K562 (cell line): ENCODE results near the gene EIF4E1B. TPM values are rescaled to one million over a fixed set of nuclear protein-coding genes. Genes with fewer than 3 reads are reported as not detected.

Experiments used
- ATAC-seq: fragments of 200-7000 bp; cut with Tn5 transposase; 3 replicates; pipeline ENCODE4 v1.9.1; 2020; ENCODE audit warnings: moderate library complexity
- BruUV-seq: library from RNA; stranded (reverse); fragments of 400-500 nt; replicated peaks from 2 replicates; lab custom pipeline; 2021; lab: Mats Ljungman, UMichigan
- CTCF ChIA-PET: fragments of 300-600 bp; formaldehyde crosslinking; extraction: SDS; loops from one replicate; lab custom pipeline; 2021; ENCODE audit warnings: low intra/inter-chr PET ratio; lab: Yijun Ruan, JAX
- POLR2A ChIA-PET: fragments of 300-600, 350-650 bp; sonication (Branson Sonifier 250); formaldehyde crosslinking; extraction: SDS; loops from one replicate; lab custom pipeline; 2021; ENCODE audit warnings: antibody characterized with exemption, inconsistent platforms; lab: Yijun Ruan, JAX
- DNase-seq, 4 experiments: peaks; one replicate each; pipeline versions ENCODE4 v3.0.0 to v3.0.0-alpha.2; 2011 to 2018; ENCODE audit warnings: low spot score in 3 of 4, mixed read lengths in 3 of 4; ENCODE audit errors: extremely low read depth in 1 of 4
- FAIRE-seq: peaks from 2 replicates; lab custom pipeline; 2011; peaks lifted over from hg19 to GRCh38; lab: Jason Lieb, UNC
- H2AFZ ChIP-seq: 2 replicates; pipeline ENCODE4 v1.6.0; 2011; ENCODE audit warnings: low read depth, low read length, control low read depth, inconsistent platforms
- H3K27ac ChIP-seq: fragments of 200-600 bp; 3 replicates; pipeline ENCODE4 v1.8.0; 2011; ENCODE audit warnings: low read depth, mild to moderate bottlenecking, control low read depth, inconsistent platforms, low read length, moderate library complexity, mixed read lengths; ENCODE audit errors: extremely low read depth
- H3K27me3 ChIP-seq, 2 experiments: fragments of 300-600 bp in 1 of 2; 2 replicates in 1 of 2; 3 replicates in 1 of 2; pipeline versions ENCODE4 v1.6.0 to v1.8.0; 2011; ENCODE audit warnings: inconsistent platforms in 2 of 2, low read length in 2 of 2, mild to moderate bottlenecking in 1 of 2, mixed read lengths in 1 of 2, moderate library complexity in 1 of 2; ENCODE audit not compliant: control insufficient read depth in 2 of 2, insufficient read depth in 2 of 2
- H3K36me3 ChIP-seq: fragments of 300-600 bp; 3 replicates; pipeline ENCODE4 v1.8.0; 2011; ENCODE audit warnings: mild to moderate bottlenecking, low read length, inconsistent platforms; ENCODE audit not compliant: control insufficient read depth, insufficient read depth
- H3K4me1 ChIP-seq, 2 experiments: fragments of 200-600 bp in 1 of 2; replicated peaks in 1 of 2; 2 replicates in 1 of 2; 3 replicates in 1 of 2; pipeline versions ENCODE4 v1.5.1 to v1.8.0; 2011; ENCODE audit warnings: inconsistent platforms in 2 of 2, low read length in 2 of 2, mild to moderate bottlenecking in 1 of 2, mixed read lengths in 1 of 2, moderate library complexity in 1 of 2; ENCODE audit not compliant: control insufficient read depth in 2 of 2, insufficient read depth in 2 of 2
- H3K4me2 ChIP-seq: 2 replicates; pipeline ENCODE4 v1.6.1; 2011; ENCODE audit warnings: low read length, control low read depth, inconsistent platforms, mixed read lengths; ENCODE audit not compliant: insufficient read depth
- H3K4me3 ChIP-seq: fragments of 200-600 bp; sonication (generic), shearing (Covaris generic); 2 replicates; pipeline ENCODE4 v1.5.1; 2016; ENCODE audit warnings: control low read depth, inconsistent platforms
- H3K79me2 ChIP-seq: fragments of 200-600 bp; 3 replicates; pipeline ENCODE4 v1.8.0; 2011; ENCODE audit warnings: low read length, inconsistent platforms; ENCODE audit not compliant: control insufficient read depth, insufficient read depth
- H3K9ac ChIP-seq, 2 experiments: 2 replicates each; pipeline versions ENCODE4 v1.6.0 to v1.6.1; 2011; ENCODE audit warnings: low read depth in 2 of 2, low read length in 2 of 2, control low read depth in 1 of 2, inconsistent platforms in 1 of 2, mild to moderate bottlenecking in 1 of 2, mixed read lengths in 1 of 2; ENCODE audit not compliant: insufficient read depth in 1 of 2
- H3K9me1 ChIP-seq: one replicate; pipeline ENCODE4 v1.6.0; 2011; ENCODE audit warnings: inconsistent platforms, mild to moderate bottlenecking, low read length, moderate library complexity; ENCODE audit not compliant: control insufficient read depth, insufficient read depth
- H3K9me3 ChIP-seq: replicated peaks from 2 replicates; pipeline ENCODE4 v1.5.1; 2011; ENCODE audit warnings: low read depth, low read length, inconsistent platforms; ENCODE audit not compliant: control insufficient read depth, insufficient read depth
- H4K20me1 ChIP-seq: replicated peaks from 2 replicates; pipeline ENCODE4 v1.6.1; 2011; ENCODE audit warnings: low read length, inconsistent platforms, mixed read lengths; ENCODE audit not compliant: control insufficient read depth, insufficient read depth
- BACH1 ChIP-seq: fragments of 200-800 bp; sonication (Bioruptor generic); IDR thresholded peaks from 2 replicates; pipeline ENCODE4 v1.6.1; 2016; ENCODE audit warnings: missing genetic modification characterization, missing compliant biosample characterization
- CBX1 ChIP-seq: sonication (generic); IDR thresholded peaks from 2 replicates; pipeline ENCODE4 v1.6.1; 2016; ENCODE audit warnings: antibody characterized with exemption, low read depth, mild to moderate bottlenecking
- CBX8 ChIP-seq: fragments of 200-600 bp; sonication (generic); IDR thresholded peaks from 2 replicates; pipeline ENCODE4 v1.6.1; 2012; ENCODE audit warnings: borderline replicate concordance, mixed run types, low read depth, mild to moderate bottlenecking, moderate library complexity, mixed read lengths, low read length, control low read depth, inconsistent platforms; ENCODE audit not compliant: poor library complexity, severe bottlenecking; ENCODE audit errors: extremely low read depth
- CREM ChIP-seq: IDR thresholded peaks from 2 replicates; pipeline ENCODE4 v1.6.1; 2014; ENCODE audit warnings: antibody characterized with exemption, low read depth
- FIP1L1 ChIP-seq: fragments of 200-400 bp; formaldehyde crosslinking; IDR thresholded peaks from 2 replicates; pipeline ENCODE4 v1.6.1; 2018; ENCODE audit warnings: mild to moderate bottlenecking, low read depth, low read length; ENCODE audit not compliant: poor library complexity, severe bottlenecking
- FOXJ3 ChIP-seq: sonication (generic); formaldehyde crosslinking; IDR thresholded peaks from 2 replicates; pipeline ENCODE4 v1.4.0; 2020; ENCODE audit warnings: mild to moderate bottlenecking, missing genetic modification reagents
- MECOM ChIP-seq: fragments of 250-450 bp; sonication (Bioruptor Pico); IDR thresholded peaks from 2 replicates; pipeline ENCODE4 v1.8.0; 2022; ENCODE audit warnings: inconsistent platforms
- NFIC ChIP-seq: fragments of 450-650 bp; IDR thresholded peaks from 2 replicates; pipeline ENCODE4 v1.6.1; 2017; ENCODE audit warnings: mild to moderate bottlenecking, inconsistent platforms
- PTBP1 ChIP-seq: fragments of 200-400 bp; formaldehyde crosslinking; IDR thresholded peaks from 2 replicates; pipeline ENCODE4 v1.6.1; 2017; ENCODE audit warnings: low read depth, low read length
- SNRNP70 ChIP-seq: fragments of 200-400 bp; formaldehyde crosslinking; optimal IDR thresholded peaks from 2 replicates; pipeline ENCODE3; 2017; ENCODE audit warnings: low read depth, low read length
- SP2 ChIP-seq: IDR thresholded peaks from 2 replicates; pipeline ENCODE4 v1.6.1; 2011; ENCODE audit warnings: mild to moderate bottlenecking, low read depth, low read length, moderate library complexity; ENCODE audit not compliant: poor library complexity, severe bottlenecking; ENCODE audit errors: extremely low read depth
- TCF7L2 ChIP-seq: fragments of 150-350 bp; IDR thresholded peaks from 2 replicates; pipeline ENCODE4 v1.6.1; 2016; ENCODE audit warnings: low read depth, mild to moderate bottlenecking, low read length, moderate library complexity
- ZBTB17 ChIP-seq: fragments of 450-650 bp; formaldehyde crosslinking; IDR thresholded peaks from 2 replicates; pipeline ENCODE4 v1.4.0; 2020; ENCODE audit warnings: mild to moderate bottlenecking
- ZNF23 ChIP-seq: fragments of 250-450 bp; sonication (Bioruptor Pico); IDR thresholded peaks from 2 replicates; pipeline ENCODE4 v1.4.0; 2020; ENCODE audit warnings: mild to moderate bottlenecking
- ZNF75A ChIP-seq: fragments of 450-650 bp; formaldehyde crosslinking; IDR thresholded peaks from 2 replicates; pipeline ENCODE4 v1.4.0; 2020; ENCODE audit warnings: mild to moderate bottlenecking
- WGBS: fragments of 100-300 bp; shearing (Covaris generic); methylation state at CpG from one replicate; pipeline ENCODE4 v1.1.6; 2016; ENCODE audit warnings: low coverage, mixed read lengths; ENCODE audit not compliant: insufficient coverage; ENCODE audit errors: missing lambda C conversion rate; 5-methylcytosine and 5-hydroxymethylcytosine counted together
- in situ Hi-C: fragments of 300-500 bp; cut with MboI; formaldehyde crosslinking; loops from 4 replicates; pipeline ENCODE4 v1.15.0; 2018; ENCODE audit warnings: inconsistent platforms, mixed read lengths
- intact Hi-C: fragments of 100-400 bp; cut with micrococcal nuclease; formaldehyde crosslinking; loops from 2 replicates; pipeline ENCODE4 v1.14.2; 2022
- polyA plus RNA-seq, 8 experiments: library from polyadenylated mRNA; depleted of rRNA in 4 of 8; stranded (reverse) in 5 of 8; unstranded in 3 of 8; fragments of >200 nt; fragmentation: Nextera tagmentation in 2 of 8; fragmentation: Illumina TruSeq in 1 of 8; extraction: Ambion mirVana in 2 of 8; extraction: Trizol in 1 of 8; gene quantifications; 2 replicates each; pipeline versions ENCODE4 v1.2.1 to v1.2.3, GENCODE V29; 2011 to 2014; ENCODE audit warnings: inconsistent platforms in 1 of 8, missing spikeins in 1 of 8
- total RNA-seq, 7 experiments: library from RNA; depleted of rRNA in 6 of 7; stranded (reverse); fragments of >200 nt in 6 of 7; fragmentation: Illumina TruSeq in 2 of 7; extraction: Trizol in 2 of 7; gene quantifications; 2 replicates each; pipeline versions ENCODE4 v1.2.1 to v1.2.3, GENCODE V29; 2011 to 2021; ENCODE audit warnings: low replicate concordance in 1 of 7
- TF ChIP-seq, protein P1 (sequence below): sonication (generic); formaldehyde crosslinking; IDR thresholded peaks from 2 replicates; pipeline ENCODE4 v1.8.0; 2022; ENCODE audit warnings: mild to moderate bottlenecking, missing genetic modification reagents, borderline replicate concordance
- TF ChIP-seq, protein P2 (sequence below), 2 experiments: fragments of 250-450 bp in 1 of 2; fragments of 450-650 bp in 1 of 2; sonication (Bioruptor Pico) in 1 of 2; IDR thresholded peaks; 2 replicates each; pipeline versions ENCODE4 v1.6.1 to v1.8.0; 2016 to 2021; ENCODE audit warnings: mild to moderate bottlenecking in 2 of 2, moderate library complexity in 2 of 2, missing compliant biosample characterization in 1 of 2, missing genetic modification characterization in 1 of 2
- TF ChIP-seq, protein P3 (sequence below): fragments of 450-650 bp; formaldehyde crosslinking; IDR thresholded peaks from 2 replicates; pipeline ENCODE4 v1.4.0; 2020; ENCODE audit warnings: mild to moderate bottlenecking, moderate library complexity

EIF4E1B gene
- total and polyA plus RNA-seq, 9 of the 15 experiments (the other 6 are each of a cell fraction or from before 2014, with no cell fraction given) = not detected

DNA sequence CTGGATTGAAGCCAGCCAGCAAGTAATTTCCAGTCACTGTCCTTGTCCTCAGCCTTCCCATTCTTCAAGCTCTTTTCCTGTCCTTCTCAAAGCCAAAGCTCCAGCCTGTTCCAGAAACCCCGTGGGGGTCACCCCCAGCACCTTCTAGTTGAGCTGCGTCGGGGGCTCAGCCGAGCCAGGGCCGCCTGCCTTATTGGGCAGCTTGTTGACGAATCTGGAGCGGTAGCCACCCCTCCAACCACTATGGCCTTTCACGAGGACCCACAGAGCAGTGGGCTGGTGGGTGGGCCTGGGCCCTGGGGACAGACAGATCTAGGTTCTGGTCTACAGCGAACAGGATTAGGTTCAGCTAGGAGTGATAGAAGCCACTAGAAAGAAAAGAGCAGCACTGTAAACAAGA is 64.2 kb downstream of the EIF4E1B start (continued):
- TF ChIP-seq, protein P1, sequence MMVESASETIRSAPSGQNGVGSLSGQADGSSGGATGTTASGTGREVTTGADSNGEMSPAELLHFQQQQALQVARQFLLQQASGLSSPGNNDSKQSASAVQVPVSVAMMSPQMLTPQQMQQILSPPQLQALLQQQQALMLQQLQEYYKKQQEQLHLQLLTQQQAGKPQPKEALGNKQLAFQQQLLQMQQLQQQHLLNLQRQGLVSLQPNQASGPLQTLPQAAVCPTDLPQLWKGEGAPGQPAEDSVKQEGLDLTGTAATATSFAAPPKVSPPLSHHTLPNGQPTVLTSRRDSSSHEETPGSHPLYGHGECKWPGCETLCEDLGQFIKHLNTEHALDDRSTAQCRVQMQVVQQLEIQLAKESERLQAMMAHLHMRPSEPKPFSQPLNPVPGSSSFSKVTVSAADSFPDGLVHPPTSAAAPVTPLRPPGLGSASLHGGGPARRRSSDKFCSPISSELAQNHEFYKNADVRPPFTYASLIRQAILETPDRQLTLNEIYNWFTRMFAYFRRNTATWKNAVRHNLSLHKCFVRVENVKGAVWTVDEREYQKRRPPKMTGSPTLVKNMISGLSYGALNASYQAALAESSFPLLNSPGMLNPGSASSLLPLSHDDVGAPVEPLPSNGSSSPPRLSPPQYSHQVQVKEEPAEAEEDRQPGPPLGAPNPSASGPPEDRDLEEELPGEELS (CRISPR knock-in tag) = no peak
- no peak for TF ChIP-seq ZBTB17

DNA sequence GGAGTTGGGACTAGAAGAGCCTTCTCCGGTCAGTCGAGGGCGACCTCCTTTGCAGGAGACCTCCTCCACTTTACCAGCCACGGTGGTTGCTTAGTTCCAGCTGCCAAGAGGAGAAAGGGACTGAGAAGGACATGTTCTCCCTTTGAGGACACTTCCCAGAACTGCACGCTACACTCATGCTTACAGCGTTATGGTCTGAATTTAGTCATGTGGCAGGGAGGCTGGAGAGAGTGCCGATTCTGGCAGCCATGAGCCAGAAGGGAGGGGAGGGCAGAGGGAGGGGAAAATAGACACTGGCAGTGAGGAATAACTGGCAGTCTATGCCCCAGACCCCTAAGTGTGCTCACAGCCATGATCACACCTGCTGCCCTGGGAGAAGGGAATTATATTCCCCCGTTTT is 64.6 kb downstream of the EIF4E1B start:
- no peaks in the 10 kb centered on the region for H3K36me3 ChIP-seq
- no peaks in the 10 kb centered on the region for H3K79me2 ChIP-seq
- ATAC-seq = no peak
- H3K27ac ChIP-seq = no peak overlapping the region
- ChIA-PET CTCF (no interaction called here), POLR2A (interaction anchor here (0.6 kb wide), 1 partner anchor 18 kb away, joined by 3 read pairs; no protein-coding TSS in a partner anchor)
- H3K4me3 ChIP-seq = no peak overlapping the region
- no peak overlapping the region for H2AFZ ChIP-seq
- H3K4me1 ChIP-seq = peaks cover 0 to 12% of the 10 kb centered on the region in 2 experiments; a peak in 3 of 5 replicates
- in situ Hi-C loops = no loop called here
- H3K9ac ChIP-seq = no peak overlapping the region
- DNase-seq = no peak
- H3K27me3 ChIP-seq = peaks cover 43 to 86% of the 10 kb centered on the region in 2 experiments
- peak; percentile 19 for FAIRE-seq
- intact Hi-C loops = no loop called here
- no peaks in the 10 kb centered on the region; the same call in 1 of the 2 replicates for H4K20me1 ChIP-seq
- no peaks in the 10 kb centered on the region for H3K9me3 ChIP-seq
- TF ChIP-seq, protein P2, sequence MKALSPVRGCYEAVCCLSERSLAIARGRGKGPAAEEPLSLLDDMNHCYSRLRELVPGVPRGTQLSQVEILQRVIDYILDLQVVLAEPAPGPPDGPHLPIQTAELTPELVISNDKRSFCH (CRISPR knock-in tag; IDR thresholded peaks at IDR 0.05) = no peak
- TF ChIP-seq, protein P2 (tag; IDR thresholded peaks at IDR 0.05) = no peak
- TF ChIP-seq TCF7L2 (no peak), CBX1 (no peak), SP2 (no peak), NFIC (no peak), BACH1 (tag) (no peak), SNRNP70 (no peak), FIP1L1 (no peak), MECOM (no peak), CREM (no peak), ZNF75A (no peak), ZNF23 (no peak), PTBP1 (no peak), CBX8 (no peak), FOXJ3 (no peak)
- TF ChIP-seq, protein P3, sequence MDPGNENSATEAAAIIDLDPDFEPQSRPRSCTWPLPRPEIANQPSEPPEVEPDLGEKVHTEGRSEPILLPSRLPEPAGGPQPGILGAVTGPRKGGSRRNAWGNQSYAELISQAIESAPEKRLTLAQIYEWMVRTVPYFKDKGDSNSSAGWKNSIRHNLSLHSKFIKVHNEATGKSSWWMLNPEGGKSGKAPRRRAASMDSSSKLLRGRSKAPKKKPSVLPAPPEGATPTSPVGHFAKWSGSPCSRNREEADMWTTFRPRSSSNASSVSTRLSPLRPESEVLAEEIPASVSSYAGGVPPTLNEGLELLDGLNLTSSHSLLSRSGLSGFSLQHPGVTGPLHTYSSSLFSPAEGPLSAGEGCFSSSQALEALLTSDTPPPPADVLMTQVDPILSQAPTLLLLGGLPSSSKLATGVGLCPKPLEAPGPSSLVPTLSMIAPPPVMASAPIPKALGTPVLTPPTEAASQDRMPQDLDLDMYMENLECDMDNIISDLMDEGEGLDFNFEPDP (CRISPR knock-in tag) = no peak
- WGBS = 0% methylated on average over 6 of the region's 8 CpGs
- H3K4me2 ChIP-seq = no peak overlapping the region
- BruUV-seq = no TSS peak
- no peaks in the 10 kb centered on the region for H3K9me1 ChIP-seq
